Measurements from ENCODE around the gene METTL8.

METTL8 gene

GRCh38 chr2:171346723-171347557 is 86.8 kb downstream of the METTL8 start:
- TF ChIP-seq, protein P1, sequence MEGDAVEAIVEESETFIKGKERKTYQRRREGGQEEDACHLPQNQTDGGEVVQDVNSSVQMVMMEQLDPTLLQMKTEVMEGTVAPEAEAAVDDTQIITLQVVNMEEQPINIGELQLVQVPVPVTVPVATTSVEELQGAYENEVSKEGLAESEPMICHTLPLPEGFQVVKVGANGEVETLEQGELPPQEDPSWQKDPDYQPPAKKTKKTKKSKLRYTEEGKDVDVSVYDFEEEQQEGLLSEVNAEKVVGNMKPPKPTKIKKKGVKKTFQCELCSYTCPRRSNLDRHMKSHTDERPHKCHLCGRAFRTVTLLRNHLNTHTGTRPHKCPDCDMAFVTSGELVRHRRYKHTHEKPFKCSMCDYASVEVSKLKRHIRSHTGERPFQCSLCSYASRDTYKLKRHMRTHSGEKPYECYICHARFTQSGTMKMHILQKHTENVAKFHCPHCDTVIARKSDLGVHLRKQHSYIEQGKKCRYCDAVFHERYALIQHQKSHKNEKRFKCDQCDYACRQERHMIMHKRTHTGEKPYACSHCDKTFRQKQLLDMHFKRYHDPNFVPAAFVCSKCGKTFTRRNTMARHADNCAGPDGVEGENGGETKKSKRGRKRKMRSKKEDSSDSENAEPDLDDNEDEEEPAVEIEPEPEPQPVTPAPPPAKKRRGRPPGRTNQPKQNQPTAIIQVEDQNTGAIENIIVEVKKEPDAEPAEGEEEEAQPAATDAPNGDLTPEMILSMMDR (IDR thresholded peaks at IDR 0.05; ENCODE audit: insufficient read depth, low read depth, low read length, missing control alignments): no peak
- no peak overlapping the region for H3K4me3 ChIP-seq (ENCODE audit: low read length)
- no peak for DNase-seq (ENCODE audit: low read depth)

DNA sequence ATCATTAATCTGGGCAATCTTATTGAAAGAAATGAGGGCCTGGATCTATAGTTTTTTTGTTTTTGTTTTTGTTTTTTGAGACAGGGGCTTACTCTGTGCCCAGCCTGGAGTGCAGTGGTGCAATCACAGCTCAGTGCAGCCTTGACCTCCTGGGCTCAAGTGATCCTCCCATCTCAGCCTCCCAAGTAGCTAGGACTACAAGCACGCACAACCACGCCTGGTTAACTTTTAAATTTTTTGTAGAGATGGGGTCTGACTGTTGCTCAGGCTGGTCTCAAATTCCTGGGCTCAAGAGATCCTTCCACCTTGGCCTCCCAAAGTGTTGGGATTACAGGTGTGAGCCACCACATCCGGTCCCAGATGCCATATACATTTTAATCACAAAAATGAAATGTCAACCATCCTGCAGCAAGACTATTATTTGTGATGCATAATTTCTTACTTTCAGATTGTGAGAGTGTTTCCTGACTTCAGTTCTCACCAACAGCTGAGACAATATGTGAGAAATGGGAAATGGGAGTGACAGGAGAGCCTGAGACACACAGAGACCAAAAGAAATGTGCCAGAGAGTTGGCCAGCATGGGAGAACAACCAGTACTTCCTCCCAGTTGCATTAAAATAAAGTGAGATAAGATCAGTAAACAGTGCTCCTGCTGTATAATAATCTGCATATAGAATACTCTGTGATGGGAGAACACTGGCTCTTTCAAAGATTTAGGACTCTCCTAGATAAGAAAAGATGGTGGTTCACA is 87.6 kb downstream of the METTL8 start:
- DNase-seq (ENCODE audit: low read depth): no peak
- H3K4me3 ChIP-seq (ENCODE audit: low read length): no peak overlapping the region
- TF ChIP-seq, protein P1 (IDR thresholded peaks at IDR 0.05; ENCODE audit: insufficient read depth, low read depth, low read length, missing control alignments): no peak

DNA sequence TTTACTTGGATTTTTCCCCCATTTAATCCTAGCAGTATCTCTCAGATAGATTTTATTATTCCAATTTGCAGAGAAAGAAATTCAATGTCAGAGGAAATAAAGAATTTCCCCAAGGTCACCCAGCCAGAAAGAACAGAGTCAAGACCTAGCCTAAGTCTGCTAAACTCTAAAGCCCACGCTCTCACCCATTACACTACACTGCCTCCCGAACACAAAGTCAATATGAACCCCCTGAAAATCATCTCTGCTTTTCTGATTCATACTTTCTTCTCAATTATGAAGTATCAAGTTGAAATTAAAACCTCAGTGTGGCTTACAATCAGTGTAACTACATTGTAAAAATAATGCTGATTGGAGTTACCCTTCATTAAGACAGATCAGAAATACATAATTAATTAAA is 89.6 kb downstream of the METTL8 start:
- no peak overlapping the region for H3K4me3 ChIP-seq (ENCODE audit: low read length)
- TF ChIP-seq, protein P1 (IDR thresholded peaks at IDR 0.05; ENCODE audit: insufficient read depth, low read depth, low read length, missing control alignments): no peak
- DNase-seq (ENCODE audit: low read depth): no peak

DNA sequence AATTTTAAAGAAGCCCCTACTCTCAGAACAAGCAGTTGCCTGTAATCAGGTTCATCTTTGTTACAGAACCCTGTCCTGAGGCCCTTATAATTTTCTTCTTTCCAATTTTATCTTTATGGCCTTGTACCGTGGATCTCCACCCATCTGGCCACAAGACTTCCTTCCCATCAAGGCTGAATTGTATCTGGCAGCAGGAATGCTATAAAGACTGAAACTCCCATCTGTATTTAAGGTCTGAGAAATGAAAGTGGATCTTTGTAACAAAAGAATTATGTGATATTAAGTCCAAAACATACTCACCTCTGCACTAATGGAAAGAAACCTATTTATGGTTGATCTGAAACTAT is 91.8 kb downstream of the METTL8 start:
- TF ChIP-seq, protein P1 (IDR thresholded peaks at IDR 0.05; ENCODE audit: insufficient read depth, low read depth, low read length, missing control alignments): no peak
- no peak overlapping the region for H3K4me3 ChIP-seq (ENCODE audit: low read length)
- no peak for DNase-seq (ENCODE audit: low read depth)

GRCh38 chr2:171341394-171342066 is 92.3 kb downstream of the METTL8 start:
- H3K4me3 ChIP-seq (ENCODE audit: low read length): no peak overlapping the region

DNA sequence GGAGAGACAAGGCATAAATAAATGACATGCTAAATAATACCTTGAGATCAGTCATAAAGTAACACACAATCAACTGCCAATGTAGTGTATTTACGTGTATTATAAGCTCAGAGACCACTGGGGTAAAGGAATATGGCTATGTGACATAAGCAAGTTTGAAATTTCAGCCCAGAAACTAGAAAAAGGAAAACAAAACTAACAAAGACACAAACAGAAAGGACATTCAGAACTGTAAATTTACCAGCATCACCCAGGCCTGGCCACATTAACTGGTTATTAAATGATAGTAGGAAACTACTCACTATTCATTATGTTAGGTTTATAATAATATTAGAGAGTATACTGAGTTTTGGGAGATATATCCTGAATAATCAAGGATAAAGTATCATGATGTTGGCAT is 98.8 kb downstream of the METTL8 start:
- H3K4me3 ChIP-seq (ENCODE audit: low read length): no peak overlapping the region
- DNase-seq (ENCODE audit: low read depth): no peak
- TF ChIP-seq, protein P1 (IDR thresholded peaks at IDR 0.05; ENCODE audit: insufficient read depth, low read depth, low read length, missing control alignments): no peak

More at GRCh38 chr2:171341394-171342066, 92.3 kb downstream of the METTL8 start:
- TF ChIP-seq, protein P1 (IDR thresholded peaks at IDR 0.05; ENCODE audit: insufficient read depth, low read depth, low read length, missing control alignments): no peak
- DNase-seq (ENCODE audit: low read depth): no peak

Measured in epithelial cell of esophagus (primary cell).